WTC11 (cell line): ENCODE data around the gene SGPL1.

Experiments used
- ATF1 ChIP-seq: sonication (generic); formaldehyde crosslinking; IDR thresholded peaks from 2 replicates; pipeline ENCODE4 v1.8.1; 2023; ENCODE audit warnings: mild to moderate bottlenecking, moderate library complexity, missing genetic modification reagents
- ESRRA ChIP-seq: sonication (generic); formaldehyde crosslinking; IDR thresholded peaks from 2 replicates; pipeline ENCODE4 v1.8.1; 2022; ENCODE audit warnings: mild to moderate bottlenecking, missing genetic modification reagents, borderline replicate concordance
- FOXP1 ChIP-seq: sonication (generic); formaldehyde crosslinking; IDR thresholded peaks from 2 replicates; pipeline ENCODE4 v1.8.0; 2022; ENCODE audit warnings: missing genetic modification reagents, mild to moderate bottlenecking, moderate library complexity, borderline replicate concordance
- HMGA2 ChIP-seq: fragments of 250-450 bp; sonication (Bioruptor Pico); IDR thresholded peaks from 2 replicates; pipeline ENCODE4 v1.4.0; 2021; ENCODE audit warnings: mild to moderate bottlenecking, moderate library complexity
- NR2C2 ChIP-seq: sonication (generic); formaldehyde crosslinking; IDR thresholded peaks from 2 replicates; pipeline ENCODE4 v1.8.0; 2022; ENCODE audit warnings: mild to moderate bottlenecking, missing genetic modification reagents
- NR3C1 ChIP-seq: sonication (generic); formaldehyde crosslinking; conservative IDR thresholded peaks from 2 replicates; pipeline ENCODE4 v1.8.1; 2023; ENCODE audit warnings: low read depth, mild to moderate bottlenecking, missing genetic modification reagents
- ZNF121 ChIP-seq: sonication (generic); formaldehyde crosslinking; IDR thresholded peaks from 2 replicates; pipeline ENCODE4 v1.8.0; 2023; ENCODE audit warnings: missing genetic modification reagents
- TF ChIP-seq, protein P1 (sequence below): sonication (generic); formaldehyde crosslinking; IDR thresholded peaks from 2 replicates; pipeline ENCODE4 v1.8.1; 2022; ENCODE audit warnings: low read depth, missing genetic modification reagents, borderline replicate concordance
- TF ChIP-seq, protein P2 (sequence below): fragments of 200-600 bp; IDR thresholded peaks from 2 replicates; pipeline ENCODE4 v1.8.0; 2022; ENCODE audit warnings: antibody characterized with exemption
- TF ChIP-seq, protein P3 (sequence below): sonication (generic); formaldehyde crosslinking; IDR thresholded peaks from 2 replicates; pipeline ENCODE4 v1.8.0; 2022; ENCODE audit warnings: mild to moderate bottlenecking, missing genetic modification reagents
- TF ChIP-seq, protein P4 (sequence below): sonication (generic); formaldehyde crosslinking; conservative IDR thresholded peaks from 2 replicates; pipeline ENCODE4 v1.8.1; 2022; ENCODE audit warnings: mild to moderate bottlenecking, missing genetic modification reagents
- TF ChIP-seq, protein P5 (sequence below): sonication (generic); formaldehyde crosslinking; IDR thresholded peaks from 2 replicates; pipeline ENCODE4 v1.8.1; 2023; ENCODE audit warnings: mild to moderate bottlenecking, missing genetic modification reagents, moderate library complexity

DNA sequence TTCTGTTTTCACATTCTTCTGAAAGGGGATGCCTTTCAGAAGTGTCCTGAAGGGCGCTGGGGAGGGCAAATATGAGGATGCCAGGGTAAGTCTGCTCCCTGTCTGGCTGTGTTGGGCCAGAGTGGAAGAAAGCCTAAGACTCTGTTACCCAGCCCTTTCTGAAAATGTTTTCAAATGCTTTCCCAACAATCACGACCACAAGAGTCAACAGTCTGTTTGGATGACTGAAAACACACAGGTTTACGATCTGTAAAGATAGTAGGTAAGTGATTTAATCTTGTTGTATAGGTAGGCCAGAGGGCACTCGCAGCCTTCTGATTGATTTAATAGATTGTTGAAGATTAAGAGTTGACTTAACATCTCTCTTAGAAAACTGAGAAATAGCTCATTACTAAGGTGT lies 13.2 kb downstream of the SGPL1 start:
- TF ChIP-seq, protein P1, sequence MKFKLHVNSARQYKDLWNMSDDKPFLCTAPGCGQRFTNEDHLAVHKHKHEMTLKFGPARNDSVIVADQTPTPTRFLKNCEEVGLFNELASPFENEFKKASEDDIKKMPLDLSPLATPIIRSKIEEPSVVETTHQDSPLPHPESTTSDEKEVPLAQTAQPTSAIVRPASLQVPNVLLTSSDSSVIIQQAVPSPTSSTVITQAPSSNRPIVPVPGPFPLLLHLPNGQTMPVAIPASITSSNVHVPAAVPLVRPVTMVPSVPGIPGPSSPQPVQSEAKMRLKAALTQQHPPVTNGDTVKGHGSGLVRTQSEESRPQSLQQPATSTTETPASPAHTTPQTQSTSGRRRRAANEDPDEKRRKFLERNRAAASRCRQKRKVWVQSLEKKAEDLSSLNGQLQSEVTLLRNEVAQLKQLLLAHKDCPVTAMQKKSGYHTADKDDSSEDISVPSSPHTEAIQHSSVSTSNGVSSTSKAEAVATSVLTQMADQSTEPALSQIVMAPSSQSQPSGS (CRISPR knock-in tag) = no peak
- TF ChIP-seq, protein P2, sequence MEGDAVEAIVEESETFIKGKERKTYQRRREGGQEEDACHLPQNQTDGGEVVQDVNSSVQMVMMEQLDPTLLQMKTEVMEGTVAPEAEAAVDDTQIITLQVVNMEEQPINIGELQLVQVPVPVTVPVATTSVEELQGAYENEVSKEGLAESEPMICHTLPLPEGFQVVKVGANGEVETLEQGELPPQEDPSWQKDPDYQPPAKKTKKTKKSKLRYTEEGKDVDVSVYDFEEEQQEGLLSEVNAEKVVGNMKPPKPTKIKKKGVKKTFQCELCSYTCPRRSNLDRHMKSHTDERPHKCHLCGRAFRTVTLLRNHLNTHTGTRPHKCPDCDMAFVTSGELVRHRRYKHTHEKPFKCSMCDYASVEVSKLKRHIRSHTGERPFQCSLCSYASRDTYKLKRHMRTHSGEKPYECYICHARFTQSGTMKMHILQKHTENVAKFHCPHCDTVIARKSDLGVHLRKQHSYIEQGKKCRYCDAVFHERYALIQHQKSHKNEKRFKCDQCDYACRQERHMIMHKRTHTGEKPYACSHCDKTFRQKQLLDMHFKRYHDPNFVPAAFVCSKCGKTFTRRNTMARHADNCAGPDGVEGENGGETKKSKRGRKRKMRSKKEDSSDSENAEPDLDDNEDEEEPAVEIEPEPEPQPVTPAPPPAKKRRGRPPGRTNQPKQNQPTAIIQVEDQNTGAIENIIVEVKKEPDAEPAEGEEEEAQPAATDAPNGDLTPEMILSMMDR = no peak
- TF ChIP-seq ATF1 (CRISPR knock-in tag) (no peak), FOXP1 (no peak), ZNF121 (CRISPR knock-in tag) (no peak), ESRRA (CRISPR knock-in tag) (no peak), NR2C2 (CRISPR knock-in tag) (no peak), HMGA2 (CRISPR knock-in tag) (no peak), NR3C1 (no peak)
- TF ChIP-seq, protein P3, sequence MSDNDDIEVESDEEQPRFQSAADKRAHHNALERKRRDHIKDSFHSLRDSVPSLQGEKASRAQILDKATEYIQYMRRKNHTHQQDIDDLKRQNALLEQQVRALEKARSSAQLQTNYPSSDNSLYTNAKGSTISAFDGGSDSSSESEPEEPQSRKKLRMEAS (CRISPR knock-in tag) = no peak
- TF ChIP-seq, protein P4, sequence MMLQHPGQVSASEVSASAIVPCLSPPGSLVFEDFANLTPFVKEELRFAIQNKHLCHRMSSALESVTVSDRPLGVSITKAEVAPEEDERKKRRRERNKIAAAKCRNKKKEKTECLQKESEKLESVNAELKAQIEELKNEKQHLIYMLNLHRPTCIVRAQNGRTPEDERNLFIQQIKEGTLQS (CRISPR knock-in tag) = no peak
- TF ChIP-seq, protein P5, sequence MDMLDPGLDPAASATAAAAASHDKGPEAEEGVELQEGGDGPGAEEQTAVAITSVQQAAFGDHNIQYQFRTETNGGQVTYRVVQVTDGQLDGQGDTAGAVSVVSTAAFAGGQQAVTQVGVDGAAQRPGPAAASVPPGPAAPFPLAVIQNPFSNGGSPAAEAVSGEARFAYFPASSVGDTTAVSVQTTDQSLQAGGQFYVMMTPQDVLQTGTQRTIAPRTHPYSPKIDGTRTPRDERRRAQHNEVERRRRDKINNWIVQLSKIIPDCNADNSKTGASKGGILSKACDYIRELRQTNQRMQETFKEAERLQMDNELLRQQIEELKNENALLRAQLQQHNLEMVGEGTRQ (CRISPR knock-in tag) = no peak
